ENCODE data around the gene SLX4. TPM values are rescaled to one million over a fixed set of nuclear protein-coding genes. Genes with fewer than 3 reads are reported as not detected.

The SLX4 gene
- total and polyA plus RNA-seq, 9 of the 15 experiments (the other 6 are each of a cell fraction or from before 2014, with no cell fraction given) = 0.29 to 7.9 (median 3.8) TPM

- BruUV-seq (replicated peaks) = no TSS peak
- FAIRE-seq (no peak), DNase-seq (ENCODE audit: extremely low read depth in 1 of 4, low spot score in 3 of 4) (no peak), ATAC-seq (no peak)
- no peaks in the 10 kb centered on the region for H3K36me3 ChIP-seq (ENCODE audit: control insufficient read depth, insufficient read depth, low read length)
- no peak for TF ChIP-seq CBX2 (IDR thresholded peaks at IDR 0.05; ENCODE audit: insufficient read depth, low read length, poor library complexity, severe bottlenecking)
- TF ChIP-seq ZNF589 (CRISPR knock-in tag; IDR thresholded peaks at IDR 0.05; ENCODE audit: low read depth) = no peak
- TF ChIP-seq NR2F6 (CRISPR knock-in tag; IDR thresholded peaks at IDR 0.05) = no peak
- TF ChIP-seq CXXC5 (CRISPR knock-in tag; IDR thresholded peaks at IDR 0.05) = no peak
- no peak for TF ChIP-seq ZNF23 (CRISPR knock-in tag; IDR thresholded peaks at IDR 0.05)
- no peak for TF ChIP-seq BACH1 (tag; IDR thresholded peaks at IDR 0.05)
- TF ChIP-seq, protein P1, sequence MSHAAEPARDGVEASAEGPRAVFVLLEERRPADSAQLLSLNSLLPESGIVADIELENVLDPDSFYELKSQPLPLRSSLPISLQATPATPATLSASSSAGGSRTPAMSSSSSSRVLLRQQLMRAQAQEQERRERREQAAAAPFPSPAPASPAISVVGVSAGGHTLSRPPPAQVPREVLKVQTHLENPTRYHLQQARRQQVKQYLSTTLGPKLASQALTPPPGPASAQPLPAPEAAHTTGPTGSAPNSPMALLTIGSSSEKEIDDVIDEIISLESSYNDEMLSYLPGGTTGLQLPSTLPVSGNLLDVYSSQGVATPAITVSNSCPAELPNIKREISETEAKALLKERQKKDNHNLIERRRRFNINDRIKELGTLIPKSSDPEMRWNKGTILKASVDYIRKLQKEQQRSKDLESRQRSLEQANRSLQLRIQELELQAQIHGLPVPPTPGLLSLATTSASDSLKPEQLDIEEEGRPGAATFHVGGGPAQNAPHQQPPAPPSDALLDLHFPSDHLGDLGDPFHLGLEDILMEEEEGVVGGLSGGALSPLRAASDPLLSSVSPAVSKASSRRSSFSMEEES (CRISPR knock-in tag; IDR thresholded peaks at IDR 0.05) = no peak
- TF ChIP-seq HDAC2 (IDR thresholded peaks at IDR 0.05) = no peak
- TF ChIP-seq SMARCA4 (IDR thresholded peaks at IDR 0.05) = no peak
- TF ChIP-seq ZNF174 (CRISPR knock-in tag; IDR thresholded peaks at IDR 0.05) = no peak
- no peak for TF ChIP-seq EP400 (IDR thresholded peaks at IDR 0.05)
- TF ChIP-seq ZNF184 (CRISPR knock-in tag; IDR thresholded peaks at IDR 0.05) = no peak
- TF ChIP-seq GATA2 (CRISPR knock-in tag; IDR thresholded peaks at IDR 0.05) = no peak
- no peak for TF ChIP-seq BCOR (IDR thresholded peaks at IDR 0.05)
- no peak for TF ChIP-seq C11orf30 (IDR thresholded peaks at IDR 0.05; ENCODE audit: low read depth)
- TF ChIP-seq ZNF282 (CRISPR knock-in tag; IDR thresholded peaks at IDR 0.05) = no peak
- TF ChIP-seq ZNF146 (CRISPR knock-in tag; IDR thresholded peaks at IDR 0.05; ENCODE audit: unreplicated experiment) = no peak
- TF ChIP-seq ZNF41 (CRISPR knock-in tag; conservative IDR thresholded peaks at IDR 0.05) = no peak
- TF ChIP-seq RUNX1 (IDR thresholded peaks at IDR 0.05; ENCODE audit: low read depth) = no peak
- no peak for TF ChIP-seq MIER1 (IDR thresholded peaks at IDR 0.05; ENCODE audit: low read depth)
- H4K20me1 ChIP-seq (replicated peaks; ENCODE audit: control insufficient read depth, insufficient read depth, low read length) = 0 out of 2 replicates have a peak, but pooled peaks cover 3% of the 10 kb centered on the region
- H3K27ac ChIP-seq (ENCODE audit: extremely low read depth, low read depth, low read length) = no peak overlapping the region
- H3K79me2 ChIP-seq (ENCODE audit: control insufficient read depth, insufficient read depth, low read length) = no peaks in the 10 kb centered on the region
- no peak overlapping the region for H2AFZ ChIP-seq (ENCODE audit: low read depth, low read length)
- intact Hi-C loops (cut with micrococcal nuclease) (no loop called here), in situ Hi-C loops (cut with MboI) (no loop called here)
- POLR2A ChIA-PET = interaction anchor here (0.9 to 1.2 kb wide), 2 partner anchors 10 to 13 kb away, joined by 3 to 4 read pairs; no protein-coding TSS in a partner anchor
- H3K27me3 ChIP-seq (ENCODE audit: control insufficient read depth in 2 of 2, insufficient read depth in 2 of 2, low read length in 2 of 2) = peaks cover 0 to 5% of the 10 kb centered on the region in 2 experiments; a peak in 2 of 5 replicates
- no peak overlapping the region for H3K9ac ChIP-seq (ENCODE audit: insufficient read depth in 1 of 2, low read depth in 2 of 2, low read length in 2 of 2)
- H3K4me1 ChIP-seq (replicated peaks in 1 of 2; ENCODE audit: control insufficient read depth in 2 of 2, insufficient read depth in 2 of 2, low read length in 2 of 2) = no peaks in the 10 kb centered on the region
- 33% methylated on average over 4 of the region's 4 CpGs for WGBS (ENCODE audit: insufficient coverage, low coverage, missing lambda C conversion rate)
- no peak overlapping the region for H3K4me2 ChIP-seq (ENCODE audit: insufficient read depth, low read length)
- no peaks in the 10 kb centered on the region for H3K9me3 ChIP-seq (replicated peaks; ENCODE audit: control insufficient read depth, insufficient read depth, low read depth, low read length)
- no peaks in the 10 kb centered on the region for H3K9me1 ChIP-seq (ENCODE audit: control insufficient read depth, insufficient read depth, low read length)
- CTCF ChIA-PET (ENCODE audit: low intra/inter-chr PET ratio) = no interaction called here
- no peak overlapping the region for H3K4me3 ChIP-seq
Observed at GRCh38 chr16:3536851-3537250, 74.6 kb downstream of the SLX4 start.
